ENCODE measurements around the gene FBXL17. TPM values are rescaled to one million over a fixed set of nuclear protein-coding genes. Genes with fewer than 3 reads are reported as not detected.
"Not testable (repeated sequence)": the region's sequence is repeated elsewhere in the genome, so short reads cannot be mapped to it uniquely, and the experiment has no call there.

Gene FBXL17
- total RNA-seq, 2 donors from 2014 or later = 14.1 to 22.8 TPM

DNA sequence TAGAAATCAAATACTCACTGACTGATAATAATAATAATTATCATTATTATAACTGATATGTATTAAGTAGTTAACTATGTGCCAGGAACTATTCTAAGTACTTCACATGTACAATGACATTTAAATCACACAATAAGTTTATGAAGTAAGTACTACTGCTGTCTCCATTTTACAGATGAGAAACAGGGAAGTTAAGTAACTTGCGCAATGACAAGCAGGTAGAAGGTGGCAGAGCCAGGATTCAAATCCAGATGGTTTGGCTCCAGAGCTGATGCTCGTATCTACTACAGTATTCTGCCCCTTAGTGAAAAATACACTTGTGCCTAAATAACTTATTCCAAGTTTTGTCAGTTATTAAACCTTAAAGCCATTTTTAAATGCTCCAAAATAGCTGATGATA lies 217.3 kb downstream of the FBXL17 start:
- DNase-seq = no peak
- Histone ChIP-seq H3K4me1 (no peaks in the 10 kb centered on the region), H3K9ac (ENCODE audit: low read depth in 2 of 2, low read length in 2 of 2) (no peak overlapping the region), H3K4me3 (no peak overlapping the region), H3K27me3 (no peaks in the 10 kb centered on the region), H3K27ac (no peak overlapping the region), H3K9me3 (no peaks in the 10 kb centered on the region), H3K36me3 (no peaks in the 10 kb centered on the region)
- TF ChIP-seq CTCF (IDR thresholded peaks at IDR 0.05) = no peak
- intact Hi-C loops (cut with DNase I) = no loop called here

- intact Hi-C loops (cut with DNase I); H3K4me1 ChIP-seq; H3K27ac ChIP-seq; H3K9ac ChIP-seq (ENCODE audit: low read depth in 2 of 2, low read length in 2 of 2); DNase-seq; H3K27me3 ChIP-seq; H3K36me3 ChIP-seq; H3K4me3 ChIP-seq; H3K9me3 ChIP-seq: not testable (repeated sequence)
Measured at GRCh38 chr5:108152854-108153253, 229.0 kb downstream of the FBXL17 start.

GRCh38 chr5:108149369-108149768 lies 232.5 kb downstream of the FBXL17 start:
- H3K4me1 ChIP-seq = no peaks in the 10 kb centered on the region
- DNase-seq = no peak
- no peaks in the 10 kb centered on the region for H3K36me3 ChIP-seq
- H3K9me3 ChIP-seq = no peaks in the 10 kb centered on the region
- H3K27me3 ChIP-seq = no peaks in the 10 kb centered on the region
- no peak overlapping the region for H3K4me3 ChIP-seq
- H3K27ac ChIP-seq = no peak overlapping the region
- TF ChIP-seq CTCF (IDR thresholded peaks at IDR 0.05) = no peak
- no peak overlapping the region for H3K9ac ChIP-seq (ENCODE audit: low read depth in 2 of 2, low read length in 2 of 2)
- intact Hi-C loops (cut with DNase I) = loop anchor here (5.0 kb wide), 1 partner anchor 198 kb away; no protein-coding TSS in a partner anchor

DNA sequence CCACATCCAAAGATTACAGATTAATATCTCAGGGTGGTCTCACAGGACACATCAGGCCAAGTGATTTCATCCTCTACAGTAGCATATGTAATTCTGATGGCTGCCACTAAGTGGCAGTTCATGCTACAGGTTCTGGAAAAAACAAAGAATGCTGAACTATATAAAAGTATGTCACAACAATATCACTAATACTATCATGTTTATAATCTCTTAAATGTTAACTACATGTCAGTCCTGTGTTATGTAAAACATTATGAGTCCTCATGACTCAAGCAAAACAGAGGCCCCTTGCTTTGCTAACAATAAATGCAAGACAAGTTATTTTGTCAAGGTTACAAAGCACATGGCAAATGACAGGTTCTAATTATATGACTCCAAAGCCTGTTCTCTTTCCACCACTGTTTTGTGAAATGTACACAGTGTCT lies 233.2 kb downstream of the FBXL17 start:
- H3K9ac ChIP-seq (ENCODE audit: low read depth in 2 of 2, low read length in 2 of 2) = no peak overlapping the region
- no peak overlapping the region for H3K27ac ChIP-seq
- DNase-seq = no peak
- no peaks in the 10 kb centered on the region for H3K9me3 ChIP-seq
- H3K4me1 ChIP-seq = no peaks in the 10 kb centered on the region
- no peaks in the 10 kb centered on the region for H3K27me3 ChIP-seq
- H3K4me3 ChIP-seq = no peak overlapping the region
- TF ChIP-seq CTCF (IDR thresholded peaks at IDR 0.05) = peak; percentile 48
- H3K36me3 ChIP-seq = no peaks in the 10 kb centered on the region
- intact Hi-C loops (cut with DNase I) = loop anchor here (5.0 kb wide), 1 partner anchor 199 kb away; no protein-coding TSS in a partner anchor

GRCh38 chr5:108146222-108146621 lies 235.7 kb downstream of the FBXL17 start:
- DNase-seq = no peak
- no peaks in the 10 kb centered on the region for H3K27me3 ChIP-seq
- no peak overlapping the region for H3K27ac ChIP-seq
- H3K9ac ChIP-seq (ENCODE audit: low read depth in 2 of 2, low read length in 2 of 2) = no peak overlapping the region
- no peaks in the 10 kb centered on the region for H3K9me3 ChIP-seq
- no peaks in the 10 kb centered on the region for H3K36me3 ChIP-seq
- intact Hi-C loops (cut with DNase I) = loop anchor here (5.0 kb wide), 1 partner anchor 201 kb away; no protein-coding TSS in a partner anchor
- no peak for TF ChIP-seq CTCF (IDR thresholded peaks at IDR 0.05)
- no peaks in the 10 kb centered on the region for H3K4me1 ChIP-seq
- no peak overlapping the region for H3K4me3 ChIP-seq

DNA sequence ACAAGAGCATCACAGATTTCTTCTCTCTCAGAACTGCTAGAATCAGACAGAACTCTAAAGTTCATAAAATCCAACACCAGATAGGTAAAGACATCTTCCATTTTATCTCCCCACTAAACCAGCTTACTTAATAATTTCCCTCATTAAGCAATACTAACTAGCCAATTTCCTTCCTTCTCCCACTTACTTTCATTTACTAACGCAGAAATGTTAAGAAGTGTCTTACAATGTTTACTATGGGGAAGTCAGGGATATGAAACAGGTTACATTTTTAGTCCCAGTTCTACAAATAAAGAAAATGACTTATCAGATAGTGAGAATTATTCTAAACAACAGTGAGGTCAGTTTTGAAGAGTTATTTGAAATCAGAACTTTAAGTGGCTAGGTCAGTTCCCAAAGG lies 236.5 kb downstream of the FBXL17 start:
- Histone ChIP-seq H3K4me1 (no peaks in the 10 kb centered on the region), H3K27me3 (no peaks in the 10 kb centered on the region), H3K27ac (no peak overlapping the region), H3K9ac (ENCODE audit: low read depth in 2 of 2, low read length in 2 of 2) (no peak overlapping the region), H3K36me3 (no peaks in the 10 kb centered on the region), H3K9me3 (no peaks in the 10 kb centered on the region), H3K4me3 (no peak overlapping the region)
- intact Hi-C loops (cut with DNase I) = loop anchor here (5.0 kb wide), 1 partner anchor 202 kb away; no protein-coding TSS in a partner anchor
- no peak for DNase-seq
- TF ChIP-seq CTCF (IDR thresholded peaks at IDR 0.05) = no peak
